A673 (cell line): ENCODE results near the gene NIT1. TPM values are rescaled to one million over a fixed set of nuclear protein-coding genes. Genes with fewer than 3 reads are reported as not detected.

Source experiments
- BruUV-seq: library from RNA; stranded (reverse); fragments of 400-500 nt; replicated peaks from 2 replicates; lab custom pipeline; 2021; lab: Mats Ljungman, UMichigan
- CTCF ChIA-PET: fragments of 300-600 bp; sonication (Branson Sonifier 250); formaldehyde crosslinking; loops from one replicate; lab custom pipeline; 2022; ENCODE audit warnings: antibody characterized with exemption; lab: Charles Lee
- POLR2A ChIA-PET: fragments of 300-600 bp; sonication (Branson Sonifier 250); formaldehyde crosslinking; loops from one replicate; lab custom pipeline; 2022; ENCODE audit warnings: antibody characterized with exemption; ENCODE audit not compliant: low non-redundant PET; lab: Charles Lee
- DNase-seq: peaks from one replicate; pipeline ENCODE4 v3.0.0-alpha.2; 2015; ENCODE audit warnings: low spot score
- H3K27ac ChIP-seq: fragments of 200-600 bp; sonication (generic); 2 replicates; pipeline ENCODE4 v1.5.1; 2016; ENCODE audit warnings: mixed run types, low read depth, mild to moderate bottlenecking, mixed read lengths, antibody characterized with exemption, low read length; ENCODE audit not compliant: poor library complexity, severe bottlenecking
- H3K27me3 ChIP-seq: fragments of 200-600 bp; sonication (generic); replicated peaks from 2 replicates; pipeline ENCODE4 v1.6.1; 2017; ENCODE audit warnings: mixed run types, low read depth, mild to moderate bottlenecking, mixed read lengths, antibody characterized with exemption, low read length; ENCODE audit not compliant: insufficient read depth, poor library complexity
- H3K36me3 ChIP-seq: fragments of 200-600 bp; sonication (generic); 2 replicates; pipeline ENCODE4 v1.6.1; 2016; ENCODE audit warnings: mixed run types, mild to moderate bottlenecking, mixed read lengths, antibody characterized with exemption, low read length; ENCODE audit not compliant: insufficient read depth, poor library complexity, severe bottlenecking
- H3K4me1 ChIP-seq: fragments of 200-600 bp; sonication (generic); 2 replicates; pipeline ENCODE4 v1.6.1; 2017; ENCODE audit warnings: mixed run types, mild to moderate bottlenecking, mixed read lengths, antibody characterized with exemption, low read length; ENCODE audit not compliant: insufficient read depth, poor library complexity, severe bottlenecking
- H3K4me3 ChIP-seq: fragments of 200-600 bp; sonication (generic); 2 replicates; pipeline ENCODE4 v1.5.1; 2016; ENCODE audit warnings: low read depth, mixed run types, mild to moderate bottlenecking, mixed read lengths, low read length; ENCODE audit not compliant: poor library complexity, severe bottlenecking
- H3K9me3 ChIP-seq: fragments of 200-600 bp; sonication (generic); 2 replicates; pipeline ENCODE4 v1.6.1; 2016; ENCODE audit warnings: mixed run types, low read depth, mild to moderate bottlenecking, mixed read lengths, antibody characterized with exemption, low read length; ENCODE audit not compliant: poor library complexity, severe bottlenecking
- CTCF ChIP-seq: fragments of 300-800, 200-600 bp; sonication (generic); conservative IDR thresholded peaks from 2 replicates; pipeline ENCODE4 v1.5.1; 2017; ENCODE audit warnings: low read depth, mild to moderate bottlenecking, antibody characterized with exemption, low read length, moderate library complexity, mixed read lengths
- EZH2 ChIP-seq: fragments of 200-600 bp; sonication (generic); IDR thresholded peaks from 2 replicates; pipeline ENCODE4 v1.6.1; 2017; ENCODE audit warnings: borderline replicate concordance, low read depth, mild to moderate bottlenecking, mixed read lengths, antibody characterized with exemption, low read length; ENCODE audit not compliant: poor library complexity, severe bottlenecking
- intact Hi-C: fragments of 100-400 bp; cut with micrococcal nuclease; formaldehyde crosslinking; loops from one replicate; pipeline ENCODE4 v1.10.0; 2022; ENCODE audit not compliant: unreplicated experiment
- total RNA-seq: library from RNA; stranded (reverse); gene quantifications from 2 replicates; pipeline ENCODE4 v1.2.3, GENCODE V29; 2021

The NIT1 gene
- total RNA-seq, 1 experiment from 2014 or later: 29.3 TPM

GRCh38 chr1:161071886-161072371 is 46.0 kb upstream of the NIT1 start:
- Histone ChIP-seq H3K4me1 (no peaks in the 10 kb centered on the region), H3K4me3 (no peak overlapping the region), H3K36me3 (no peaks in the 10 kb centered on the region), H3K27me3 (no peaks in the 10 kb centered on the region), H3K9me3 (no peaks in the 10 kb centered on the region), H3K27ac (no peak overlapping the region)
- no TSS peak for BruUV-seq
- intact Hi-C loops: no loop called here
- POLR2A ChIA-PET: no interaction called here
- CTCF ChIA-PET: interaction anchor here (0.6 kb wide), 1 partner anchor 230 kb away, joined by 3 read pairs; no protein-coding TSS in a partner anchor
- no peak for DNase-seq
- TF ChIP-seq CTCF (peak; percentile 33; the same call in 1 of the 2 replicates), EZH2 (no peak)

- no peak overlapping the region for H3K27ac ChIP-seq
- H3K9me3 ChIP-seq: no peaks in the 10 kb centered on the region
- POLR2A ChIA-PET: no interaction called here
- intact Hi-C loops: no loop called here
- no TSS peak for BruUV-seq
- H3K4me1 ChIP-seq: no peaks in the 10 kb centered on the region
- no peak for DNase-seq
- CTCF ChIA-PET: no interaction called here
- no peak overlapping the region for H3K4me3 ChIP-seq
- no peaks in the 10 kb centered on the region for H3K27me3 ChIP-seq
- no peak for TF ChIP-seq CTCF
- no peak for TF ChIP-seq EZH2
- no peaks in the 10 kb centered on the region for H3K36me3 ChIP-seq
These were observed 45.0 kb upstream of the NIT1 start for GRCh38 chr1:161072751-161073449.

- Histone ChIP-seq H3K9me3 (no peaks in the 10 kb centered on the region), H3K27ac (no peak overlapping the region), H3K36me3 (no peaks in the 10 kb centered on the region), H3K4me1 (no peaks in the 10 kb centered on the region), H3K4me3 (no peak overlapping the region), H3K27me3 (no peaks in the 10 kb centered on the region)
- intact Hi-C loops: no loop called here
- TF ChIP-seq EZH2 (no peak), CTCF (no peak)
- BruUV-seq: no TSS peak
- CTCF ChIA-PET: no interaction called here
- POLR2A ChIA-PET: no interaction called here
- no peak for DNase-seq
These were observed 44.3 kb upstream of the NIT1 start for GRCh38 chr1:161073474-161074121.
